Measurements from ENCODE around the gene SSPN.

- TF ChIP-seq CTCF (IDR thresholded peaks at IDR 0.05) (no peak), POLR2AphosphoS5 (IDR thresholded peaks at IDR 0.05; ENCODE audit: insufficient read depth in 1 of 2, low read depth in 1 of 2) (no peak), POLR2A (IDR thresholded peaks at IDR 0.05) (no peak)
Measured at GRCh38 chr12:26241080-26241479, 45.7 kb downstream of the SSPN start.
